HG03520 (cell line): ENCODE measurements around the gene EXD1.
"Not testable (repeated sequence)": the region's sequence is repeated elsewhere in the genome, so short reads cannot be mapped to it uniquely, and the experiment has no call there.

Experiments
- ATAC-seq: cut with Tn5 transposase; IDR thresholded peaks from one replicate; pipeline ENCODE4 v1.9.1; 2021; ENCODE audit warnings: mild to moderate bottlenecking, moderate library complexity; ENCODE audit not compliant: unreplicated experiment

The EXD1 gene

DNA sequence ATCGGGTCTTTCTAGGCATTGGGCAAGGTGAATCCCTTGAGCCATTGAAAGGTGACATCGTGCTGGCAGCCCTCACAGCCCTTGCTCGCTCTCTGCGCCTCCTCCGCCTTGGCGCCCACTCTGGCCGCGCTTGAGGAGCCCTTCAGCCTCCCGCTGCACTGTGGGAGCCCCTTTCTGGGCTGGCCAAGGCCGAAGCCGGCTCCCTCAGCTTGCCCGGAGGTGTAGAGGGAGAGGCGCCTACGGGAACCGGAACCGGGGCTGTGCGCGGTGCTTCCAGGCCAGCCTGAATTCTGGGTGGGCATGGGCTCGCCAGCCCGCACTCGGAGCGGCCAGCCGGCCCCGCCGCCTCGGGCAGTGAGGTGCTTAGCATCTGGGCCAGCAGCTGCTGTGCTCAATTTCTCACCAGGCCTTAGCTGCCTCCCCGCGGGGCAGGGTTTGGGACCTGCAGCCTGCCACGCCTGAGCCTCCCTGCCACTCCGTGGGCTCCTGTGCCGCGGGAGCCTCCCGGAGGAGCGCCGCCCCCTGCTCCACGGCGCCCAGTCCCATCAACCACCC, 79.0 kb downstream of the EXD1 start:
- no peak for ATAC-seq

GRCh38 chr15:41150279-41150678, 80.3 kb downstream of the EXD1 start:
- no peak for ATAC-seq

DNA sequence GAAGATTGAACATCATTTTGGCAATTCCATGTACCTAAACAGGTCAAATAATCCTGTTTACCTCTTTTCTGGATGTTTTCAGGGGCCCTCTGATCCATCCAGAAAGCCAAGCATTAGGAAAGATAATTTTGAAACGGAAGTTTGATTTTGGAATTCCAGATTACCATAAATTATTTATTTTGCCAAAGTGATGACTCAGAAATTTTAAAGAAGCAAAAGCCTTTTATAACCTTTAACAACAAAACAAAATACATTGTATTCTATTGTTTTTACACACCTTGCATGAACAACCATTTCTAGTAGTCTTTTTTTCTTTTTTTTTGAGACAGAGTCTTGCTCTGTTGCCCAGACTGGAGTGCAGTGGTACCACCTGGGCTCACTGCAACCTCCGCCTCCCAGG, 82.5 kb downstream of the EXD1 start:
- ATAC-seq = no peak

DNA sequence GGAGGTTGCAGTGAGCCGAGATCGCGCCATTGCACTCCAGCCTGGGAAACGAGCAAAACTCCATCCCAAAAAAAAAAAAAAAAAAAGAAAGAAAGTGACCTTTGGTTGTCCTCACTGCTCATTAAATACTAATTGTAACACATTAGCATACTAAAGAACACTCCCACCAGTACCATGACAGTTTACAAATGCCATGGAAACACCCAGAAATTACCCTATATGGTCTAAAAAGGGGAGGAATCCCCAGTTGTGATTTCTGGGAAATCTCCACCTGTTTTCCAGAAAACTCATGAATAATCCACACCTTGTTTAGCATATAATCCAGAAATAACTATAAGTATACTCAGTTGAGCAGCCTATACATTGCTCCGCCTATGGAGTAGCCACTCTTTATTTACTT, 90.9 kb downstream of the EXD1 start:
- ATAC-seq = no peak

- ATAC-seq = not testable (repeated sequence)
Observed at GRCh38 chr15:41139112-41139511, 91.4 kb downstream of the EXD1 start.

DNA sequence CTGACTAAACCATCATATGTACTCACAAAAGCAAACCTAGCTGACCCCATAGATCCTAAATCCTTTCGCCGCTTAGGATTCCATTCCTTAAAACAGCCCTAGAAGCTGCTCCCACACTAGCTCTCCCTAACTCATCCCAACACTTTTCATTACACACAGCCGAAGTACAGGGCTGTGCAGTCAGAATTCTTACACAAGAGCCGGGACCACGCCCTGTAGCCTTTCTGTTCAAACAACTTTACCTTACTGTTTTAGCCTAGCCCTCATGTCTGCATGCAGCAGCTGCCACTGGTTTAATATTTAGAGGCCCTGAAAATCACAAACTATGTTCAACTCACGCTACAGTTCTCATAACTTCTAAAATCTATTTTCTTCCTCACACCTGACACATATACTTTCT, 95.0 kb downstream of the EXD1 start:
- not testable (repeated sequence) for ATAC-seq

DNA sequence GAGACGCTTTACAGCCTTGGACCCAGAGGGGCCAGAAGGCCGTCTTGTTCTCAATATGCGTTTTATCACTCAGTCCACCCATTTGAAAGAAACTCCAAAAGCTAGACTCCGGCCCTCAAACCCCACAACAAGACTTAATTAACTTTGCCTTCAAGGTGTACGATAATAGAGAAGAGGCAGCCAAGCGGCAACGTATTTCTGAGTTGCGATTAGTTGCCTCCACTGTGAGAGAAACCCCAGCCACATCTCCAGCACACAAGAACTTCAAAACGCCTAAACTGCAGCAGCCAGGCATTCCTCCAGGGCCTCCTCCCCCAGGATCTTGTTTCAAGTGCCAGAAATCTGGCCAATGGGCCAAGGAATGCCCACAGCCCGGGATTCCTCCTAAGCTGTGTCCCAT, 97.1 kb downstream of the EXD1 start:
- no peak for ATAC-seq
